HG02870 (cell line): ENCODE results near the gene HNF1B.

Experiments used
- ATAC-seq: cut with Tn5 transposase; IDR thresholded peaks from one replicate; pipeline ENCODE4 v1.9.1; 2021; ENCODE audit warnings: mild to moderate bottlenecking, moderate library complexity; ENCODE audit not compliant: unreplicated experiment

HNF1B gene

GRCh38 chr17:37761961-37762360 is 17.1 kb upstream of the HNF1B start:
- no peak for ATAC-seq

GRCh38 chr17:37761059-37761458 is 16.2 kb upstream of the HNF1B start:
- no peak for ATAC-seq

GRCh38 chr17:37759014-37759637 is 14.3 kb upstream of the HNF1B start:
- ATAC-seq: no peak

- no peak for ATAC-seq
Measured at GRCh38 chr17:37756051-37756450, 11.2 kb upstream of the HNF1B start.

DNA sequence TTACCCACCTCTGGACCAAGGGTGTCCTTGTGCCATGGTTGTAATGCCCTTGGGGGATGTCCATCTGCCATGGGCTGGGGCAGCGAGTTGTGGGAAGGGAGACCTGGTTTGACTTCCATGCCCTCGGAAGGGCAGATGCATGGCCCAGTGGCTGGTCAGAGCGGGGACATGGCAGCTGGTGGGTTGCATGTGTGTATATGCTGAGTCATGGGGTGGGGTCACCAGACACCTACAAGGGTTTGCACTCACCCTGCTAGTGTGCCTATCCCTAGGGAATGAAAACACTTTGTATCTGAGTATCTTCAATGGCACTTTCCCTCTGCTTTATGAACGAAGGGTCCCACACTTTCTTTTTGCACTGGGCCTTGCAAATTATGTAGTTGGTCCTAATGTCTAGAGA is 10.6 kb upstream of the HNF1B start:
- ATAC-seq: no peak

GRCh38 chr17:37754363-37754762 is 9.5 kb upstream of the HNF1B start:
- ATAC-seq: no peak

GRCh38 chr17:37752482-37752881 is 7.6 kb upstream of the HNF1B start:
- no peak for ATAC-seq

- no peak for ATAC-seq
Measured at GRCh38 chr17:37750768-37751475, 6.1 kb upstream of the HNF1B start.

DNA sequence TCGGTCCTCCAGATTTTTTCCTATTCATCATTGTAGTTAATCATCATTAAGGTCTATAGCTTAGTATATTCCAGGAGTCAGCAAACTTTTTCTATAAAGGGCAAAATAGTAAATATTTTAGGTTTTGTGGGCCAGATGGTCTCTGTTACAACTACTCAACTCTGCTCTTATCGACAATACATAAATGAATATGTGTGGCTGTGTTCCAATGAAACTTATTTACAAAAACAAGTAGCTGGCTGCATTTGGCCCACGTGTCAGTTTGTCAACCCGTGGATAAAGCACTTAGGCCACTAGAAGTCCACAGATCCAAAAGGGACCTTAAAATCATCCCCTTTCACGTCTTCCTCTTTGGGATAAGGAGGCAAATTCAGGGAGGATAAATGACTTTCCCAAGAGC is 5.4 kb upstream of the HNF1B start:
- no peak for ATAC-seq

DNA sequence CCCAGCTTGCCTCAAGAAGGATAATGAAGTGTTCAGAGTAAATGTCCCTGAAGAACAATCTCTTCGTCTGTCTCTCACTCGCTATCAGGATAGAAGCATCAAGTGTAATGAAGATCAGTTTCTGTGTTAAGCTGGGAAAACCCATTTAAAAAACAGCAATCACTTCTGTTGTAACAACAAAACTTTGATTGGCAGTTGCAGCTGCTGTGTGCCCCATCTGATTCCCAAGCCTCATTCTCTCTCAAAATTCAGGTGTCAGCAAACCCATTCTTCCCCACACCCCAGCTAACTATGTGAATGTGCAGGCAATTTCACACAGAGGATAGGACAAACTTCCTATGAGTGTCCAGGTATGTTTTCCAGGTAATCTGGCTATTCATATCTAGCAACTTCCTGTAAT is 2.4 kb upstream of the HNF1B start:
- ATAC-seq: no peak

GRCh38 chr17:37746617-37747016 is 1.8 kb upstream of the HNF1B start:
- ATAC-seq: no peak

- no peak for ATAC-seq
Measured at GRCh38 chr17:37745801-37746426, 1.1 kb upstream of the HNF1B start.

- ATAC-seq: no peak
Measured at GRCh38 chr17:37744633-37744927, 279 bp downstream of the HNF1B start.

- ATAC-seq: no peak
Measured at GRCh38 chr17:37743875-37744632, 805 bp downstream of the HNF1B start.

- ATAC-seq: no peak
Measured at GRCh38 chr17:37743612-37743874, 1.3 kb downstream of the HNF1B start.

DNA sequence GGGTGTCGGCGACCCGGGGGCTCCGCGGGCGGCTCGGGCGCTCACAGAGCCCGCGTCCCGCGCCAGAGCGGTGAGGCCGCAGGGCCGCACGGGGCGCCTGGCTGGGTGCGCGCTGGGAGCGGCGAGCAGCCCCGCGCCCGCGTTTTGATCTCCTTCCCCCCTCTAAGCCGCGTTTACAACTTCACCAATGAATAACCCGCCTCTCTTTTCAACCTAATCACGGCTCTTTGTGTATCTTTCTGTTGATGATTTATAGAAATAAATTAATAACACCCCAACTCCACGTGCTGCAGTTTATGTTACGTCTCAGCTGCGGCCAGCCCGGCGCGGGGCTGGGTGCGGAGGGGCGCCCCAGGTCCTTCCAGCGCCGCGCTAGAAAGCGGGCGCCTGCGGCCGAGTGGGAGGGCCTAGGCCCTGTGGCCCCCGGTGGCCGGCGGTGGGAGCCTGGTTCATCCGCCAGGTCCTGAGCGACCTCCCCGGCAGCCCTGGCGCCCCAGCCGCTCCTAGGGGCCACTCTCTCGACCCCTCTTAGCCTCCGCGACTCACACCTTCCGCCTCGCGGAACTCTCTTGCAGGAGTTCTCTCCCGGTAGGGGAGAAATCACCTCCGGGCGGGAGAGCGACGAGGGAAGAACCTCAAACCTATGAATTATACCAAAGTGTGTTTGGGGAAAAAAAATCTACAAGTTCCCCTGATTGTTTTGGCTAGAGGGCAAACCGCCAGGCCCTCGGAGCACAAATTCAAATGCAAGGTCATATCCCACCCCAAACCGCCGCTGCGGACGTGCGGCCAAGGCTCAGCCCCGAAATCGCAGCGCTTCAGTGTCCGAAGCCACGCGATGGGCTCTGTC is 1.9 kb downstream of the HNF1B start:
- no peak for ATAC-seq

DNA sequence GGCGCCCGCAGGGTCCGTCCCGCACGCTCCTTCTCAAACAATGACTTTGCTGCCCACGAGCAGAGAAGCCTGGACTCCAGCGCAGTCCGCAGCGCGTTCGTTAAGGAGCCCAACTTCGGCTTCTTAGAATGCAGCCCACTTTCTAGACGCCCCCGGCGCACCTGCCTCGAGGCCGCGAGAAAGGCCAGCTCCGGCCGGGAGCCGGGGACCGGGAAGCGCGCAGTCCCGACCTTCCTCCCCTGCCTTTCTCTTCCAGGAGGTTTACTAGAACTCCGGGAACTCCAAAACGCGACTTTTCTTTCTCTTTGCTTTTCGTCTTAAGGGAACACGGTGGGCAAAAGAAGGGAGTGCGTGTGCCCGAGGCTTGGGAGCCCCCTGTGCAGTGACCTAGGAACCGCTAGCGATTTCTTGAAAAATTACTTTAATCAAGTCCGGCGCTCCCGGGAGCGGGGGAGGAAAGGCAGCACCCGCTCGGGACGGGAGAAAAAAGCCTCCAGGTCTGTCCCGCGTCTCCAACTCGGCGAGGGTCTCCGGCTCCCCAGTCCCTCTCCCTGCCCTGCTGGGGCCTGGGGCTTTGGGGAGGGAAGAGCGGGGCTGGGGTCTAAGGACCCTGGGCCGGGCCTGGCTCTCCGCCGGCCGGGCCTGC is 2.6 kb downstream of the HNF1B start:
- no peak for ATAC-seq

- ATAC-seq: no peak
Measured at GRCh38 chr17:37741341-37742115, 3.3 kb downstream of the HNF1B start.

GRCh38 chr17:37740915-37741314 is 3.9 kb downstream of the HNF1B start:
- no peak for ATAC-seq

GRCh38 chr17:37737971-37738370 is 6.9 kb downstream of the HNF1B start:
- no peak for ATAC-seq
